Psoas muscle (tissue), 8 donors: ENCODE results near the gene GRIN1. TPM values are rescaled to one million over a fixed set of nuclear protein-coding genes. Genes with fewer than 3 reads are reported as not detected.
A peak's percentile ranks its signal among the peaks of the same experiment; 100 is the strongest.

ENCODE experiments used
- ATAC-seq, 4 donors: fragments of 200-7000 bp; cut with Tn5 transposase; one replicate each; pipeline ENCODE4 v1.9.1; 2020; ENCODE audit warnings: moderate library complexity in 3 of 4, mild to moderate bottlenecking in 2 of 4
- DNase-seq, 2 donors: peaks; one replicate each; pipeline ENCODE4 v3.0.0-alpha.2; 2020
- H3K27ac ChIP-seq: fragments of 200-600 bp; one replicate; pipeline ENCODE4 v1.8.0; 2022
- H3K27me3 ChIP-seq, 3 donors: fragments of 200-600 bp in 1 of 3; one replicate each; pipeline versions ENCODE4 v1.6.1 to v1.8.0; 2013 to 2022; ENCODE audit warnings: low read length in 2 of 3, mild to moderate bottlenecking in 2 of 3, moderate library complexity in 1 of 3; ENCODE audit not compliant: insufficient read depth in 3 of 3
- H3K36me3 ChIP-seq, 2 donors: fragments of 200-600 bp in 1 of 2; one replicate each; pipeline versions ENCODE4 v1.6.1 to v1.8.0; 2013 to 2022; ENCODE audit warnings: low read depth in 1 of 2, mild to moderate bottlenecking in 1 of 2, moderate library complexity in 1 of 2; ENCODE audit not compliant: insufficient read depth in 1 of 2
- H3K4me1 ChIP-seq: fragments of 200-600 bp; one replicate; pipeline ENCODE4 v1.8.0; 2022
- H3K4me3 ChIP-seq: fragments of 200-600 bp; one replicate; pipeline ENCODE4 v1.8.0; 2022; ENCODE audit warnings: mild to moderate bottlenecking
- H3K9me3 ChIP-seq: fragments of 200-600 bp; one replicate; pipeline ENCODE4 v1.8.0; 2022
- CTCF ChIP-seq: fragments of 200-600 bp; IDR thresholded peaks from one replicate; pipeline ENCODE4 v1.8.0; 2022; ENCODE audit warnings: antibody characterized with exemption
- WGBS, 3 donors: extraction: QIAGEN DNeasy Blood & Tissue Kit; methylation state at CpG; one replicate each; pipeline versions ENCODE4 v1.1.6 to v1.1.7; 2013; 5-methylcytosine and 5-hydroxymethylcytosine counted together
- intact Hi-C, 2 donors: fragments of 100-400 bp; cut with DNase I; formaldehyde crosslinking; loops; one replicate each; pipeline versions ENCODE4 v1.11.0 to v1.14.2; 2022
- polyA plus RNA-seq, 3 donors: library from polyadenylated mRNA; stranded (reverse); fragments of 200-250 nt; gene quantifications; one replicate each; pipeline ENCODE4 v1.2.3, GENCODE V29; 2013
- total RNA-seq, 4 donors: library from RNA; stranded (reverse); fragmentation: NEBNext Ultra II Directional in 2 of 4; extraction: Animal tissue kit (Norgen Biotek cat#: 25700) in 2 of 4; gene quantifications; one replicate each; pipeline versions ENCODE4 v1.2.1 to v1.2.4, GENCODE V29; 2021 to 2023
- donor health status: healthy with polysubstance abuse.
- donor health status: DM: no; HTN: no; CAD: no; lungs with moderate emphysema.
- donor health status: Bipolar disorder and iron deficiency.
- donor health status: healthy.
- donor health status: DM: yes; HTN: yes; CAD: no.
- donor health status: DM: no; HTN: no; CAD: no.
- donor health status: DM: no; HTN: no; CAD: no.
- donor health status: DM: yes; HTN: yes; CAD: no.

GRIN1 gene
- total and polyA plus RNA-seq, 7 donors, result 0.06 TPM; not detected in 6

DNA sequence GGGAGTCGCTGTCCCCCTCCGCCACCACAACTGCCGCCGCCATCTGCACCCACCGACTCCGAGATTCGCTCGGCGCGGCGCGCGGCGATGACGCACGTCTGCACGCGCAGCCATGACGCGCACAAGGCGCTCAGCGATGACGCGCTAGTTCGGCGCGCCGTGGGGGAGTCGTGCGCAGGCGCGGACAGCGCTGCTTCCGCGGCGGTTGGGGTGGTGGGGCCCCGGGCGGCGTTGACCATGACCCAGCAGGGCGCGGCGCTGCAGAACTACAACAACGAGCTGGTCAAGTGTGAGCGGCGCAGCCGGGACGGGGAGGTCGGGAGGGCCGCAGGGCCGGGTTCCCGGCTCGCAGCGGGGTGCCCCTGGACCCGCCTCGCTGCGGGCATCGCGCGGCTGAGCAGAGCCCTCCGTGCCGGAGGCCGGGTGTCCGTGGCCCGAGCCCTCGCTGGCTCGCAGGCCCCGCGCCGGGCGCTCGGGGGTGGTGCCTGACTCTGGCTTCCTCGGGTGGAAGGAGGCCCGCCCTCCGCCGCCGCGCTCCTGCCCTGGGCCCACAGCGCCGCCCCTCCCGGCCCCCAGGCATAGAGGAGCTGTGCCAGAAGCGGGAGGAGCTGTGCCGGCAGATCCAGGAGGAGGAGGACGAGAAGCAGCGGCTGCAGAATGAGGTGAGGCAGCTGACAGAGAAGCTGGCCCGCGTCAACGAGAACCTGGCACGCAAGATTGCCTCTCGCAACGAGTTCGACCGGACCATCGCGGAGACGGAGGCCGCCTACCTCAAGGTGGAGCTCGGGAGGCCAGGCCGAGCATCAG, 49.7 kb downstream of the GRIN1 start, which contains the start of the genes ANAPC2 and SSNA1:
Gene ANAPC2, minus strand, starts transcription at position 71 of the 807 bp plus-strand sequence. Its CDS starts 28 bp downstream, at position 43.
Gene SSNA1, plus strand, starts transcription at position 187 of the 807 bp plus-strand sequence. Its CDS starts 51 bp downstream, at position 238.
- Histone ChIP-seq H3K36me3 (peaks cover 3 to 53% of the 10 kb centered on the region in 2 donors), H3K4me1 (peaks cover 43% of the 10 kb centered on the region), H3K27ac (peak within 1 kb of the TSS; percentile 97), H3K4me3 (peak within 1 kb of the TSS; percentile 93), H3K27me3 (no peaks in the 10 kb centered on the region), H3K9me3 (no peaks in the 10 kb centered on the region)
- ATAC-seq (peak; percentile 93 to 95 (median 94)), DNase-seq (peak; percentile 92 to 97)
- WGBS, 3 donors, result 0% methylated on average over 68 to 98 of the region's 98 CpGs
- TF ChIP-seq CTCF, result peak; percentile 12
- intact Hi-C loops, result loop anchor here (1.0 to 5.0 kb wide), 3 partner anchors 17 to 39 kb away; partner anchors contain the start of genes CYSRT1 (in 1 of the 2), NDOR1 (in 1 of the 2), RNF208 (in 1 of the 2) and RNF224 (in 1 of the 2)

- no peak for DNase-seq
- Histone ChIP-seq H3K4me3 (peak overlapping the region; percentile 93), H3K27ac (peak overlapping the region; percentile 97), H3K9me3 (no peaks in the 10 kb centered on the region), H3K4me1 (peaks cover 51% of the 10 kb centered on the region), H3K36me3 (peaks cover 3 to 51% of the 10 kb centered on the region in 2 donors), H3K27me3 (no peaks in the 10 kb centered on the region)
- ATAC-seq, result no peak
- 27 to 31% (median 31%) methylated on average over 23 of the region's 23 CpGs for whole genome bisulfite sequencing, 3 donors
- no peak for TF ChIP-seq CTCF
- intact Hi-C loops, result loop anchor here (2.0 to 5.0 kb wide), 2 partner anchors 33 to 38 kb away; partner anchors contain the start of genes CYSRT1 (in 1 of the 2), RNF208 (in 1 of the 2) and RNF224 (in 1 of the 2)
Measured at GRCh38 chr9:137189297-137190295, 50.6 kb downstream of the GRIN1 start.

GRCh38 chr9:137190315-137190856, 51.4 kb downstream of the GRIN1 start:
- TF ChIP-seq CTCF, result no peak
- peak overlapping the region; percentile 93 for H3K4me3 ChIP-seq

DNA sequence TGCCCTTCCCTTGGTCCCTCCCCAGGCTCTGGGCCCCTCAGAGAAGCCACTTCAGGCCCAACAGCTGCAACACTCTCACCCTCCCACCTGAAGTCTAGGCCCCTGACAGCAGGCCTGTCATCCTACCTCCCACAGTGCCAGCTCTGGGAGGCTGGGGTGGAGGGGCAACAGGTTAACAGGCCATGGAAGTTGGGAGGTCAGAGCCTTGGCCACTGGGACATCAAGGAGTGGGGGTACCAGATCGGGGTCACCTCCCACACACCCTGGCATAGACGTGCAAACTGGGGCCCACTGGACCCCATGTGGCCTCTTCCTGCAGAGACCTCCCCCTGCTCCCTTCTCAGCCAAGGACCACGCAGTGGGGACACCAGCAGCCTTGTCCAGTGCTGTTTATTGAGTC, 52.3 kb downstream of the GRIN1 start:
- intact Hi-C loops, result no loop called here
- Histone ChIP-seq H3K27me3 (no peaks in the 10 kb centered on the region), H3K9me3 (no peaks in the 10 kb centered on the region), H3K36me3 (peaks cover 3 to 36% of the 10 kb centered on the region in 2 donors), H3K4me1 (peaks cover 47% of the 10 kb centered on the region), H3K27ac (no peak overlapping the region), H3K4me3 (no peak overlapping the region)
- ATAC-seq (no peak), DNase-seq (no peak)
- 69 to 83% (median 71%) methylated on average over 3 of the region's 3 CpGs for WGBS, 3 donors
- TF ChIP-seq CTCF, result no peak

More at GRCh38 chr9:137190315-137190856, 51.4 kb downstream of the GRIN1 start:
- ATAC-seq, result no peak
- H3K36me3 ChIP-seq, result peaks cover 3 to 43% of the 10 kb centered on the region in 2 donors
- 55 to 67% (median 66%) methylated on average over 9 of the region's 9 CpGs for WGBS, 3 donors
- no peak for DNase-seq
- no peaks in the 10 kb centered on the region for H3K27me3 ChIP-seq
- intact Hi-C loops, result no loop called here
- no peaks in the 10 kb centered on the region for H3K9me3 ChIP-seq
- peaks cover 53% of the 10 kb centered on the region for H3K4me1 ChIP-seq
- no peak overlapping the region for H3K27ac ChIP-seq
